GM21447 (cell line): Measurements from ENCODE around the gene SMARCC2.

Source experiments
- ATAC-seq: cut with Tn5 transposase; IDR thresholded peaks from one replicate; pipeline ENCODE4 v1.9.1; 2021; ENCODE audit not compliant: unreplicated experiment

The SMARCC2 gene

GRCh38 chr12:56152756-56153677 is 36.3 kb downstream of the SMARCC2 start:
- no peak for ATAC-seq

GRCh38 chr12:56152132-56152755 is 37.0 kb downstream of the SMARCC2 start, which contains the start of gene MYL6B:
TSS of gene MYL6B (plus strand) at chr12:56152587. CDS start at chr12:56153919, 1,332 bp downstream.
- ATAC-seq: peak; percentile 84

- ATAC-seq: peak; percentile 45
These were observed 37.6 kb downstream of the SMARCC2 start for GRCh38 chr12:56151672-56152131.

- no peak for ATAC-seq
These were observed 38.7 kb downstream of the SMARCC2 start for GRCh38 chr12:56150563-56150962.

- ATAC-seq: no peak
These were observed 42.5 kb downstream of the SMARCC2 start for GRCh38 chr12:56146492-56147460.

GRCh38 chr12:56145217-56145616 is 44.1 kb downstream of the SMARCC2 start:
- ATAC-seq: no peak

- ATAC-seq: no peak
These were observed 45.4 kb downstream of the SMARCC2 start for GRCh38 chr12:56143870-56144269.

GRCh38 chr12:56143217-56143616 is 46.1 kb downstream of the SMARCC2 start:
- ATAC-seq: no peak

GRCh38 chr12:56141946-56142784 is 47.1 kb downstream of the SMARCC2 start:
- no peak for ATAC-seq

- no peak for ATAC-seq
These were observed 51.3 kb downstream of the SMARCC2 start for GRCh38 chr12:56137853-56138571.

- ATAC-seq: no peak
These were observed 54.4 kb downstream of the SMARCC2 start for GRCh38 chr12:56134897-56135296.

- no peak for ATAC-seq
These were observed 58.4 kb downstream of the SMARCC2 start for GRCh38 chr12:56130876-56131275.

- no peak for ATAC-seq
These were observed 59.3 kb downstream of the SMARCC2 start for GRCh38 chr12:56129942-56130495.

- ATAC-seq: no peak
These were observed 59.9 kb downstream of the SMARCC2 start for GRCh38 chr12:56129206-56129941.

GRCh38 chr12:56128670-56129205 is 60.5 kb downstream of the SMARCC2 start:
- ATAC-seq: no peak

GRCh38 chr12:56127888-56128669 is 61.2 kb downstream of the SMARCC2 start, which contains the start of gene ESYT1:
TSS of gene ESYT1 (plus strand) at chr12:56128267. CDS start at chr12:56128320, 53 bp downstream.
- peak; percentile 90 for ATAC-seq

- ATAC-seq: no peak
These were observed 61.8 kb downstream of the SMARCC2 start for GRCh38 chr12:56127485-56127887.
